Measurements from ENCODE around the gene RGS7.
"Not testable (repeated sequence)": the region's sequence is repeated elsewhere in the genome, so short reads cannot be mapped to it uniquely, and the experiment has no call there.

RGS7 gene

GRCh38 chr1:240888787-240889048 is 468.3 kb downstream of the RGS7 start:
- DNase-seq = no peak

DNA sequence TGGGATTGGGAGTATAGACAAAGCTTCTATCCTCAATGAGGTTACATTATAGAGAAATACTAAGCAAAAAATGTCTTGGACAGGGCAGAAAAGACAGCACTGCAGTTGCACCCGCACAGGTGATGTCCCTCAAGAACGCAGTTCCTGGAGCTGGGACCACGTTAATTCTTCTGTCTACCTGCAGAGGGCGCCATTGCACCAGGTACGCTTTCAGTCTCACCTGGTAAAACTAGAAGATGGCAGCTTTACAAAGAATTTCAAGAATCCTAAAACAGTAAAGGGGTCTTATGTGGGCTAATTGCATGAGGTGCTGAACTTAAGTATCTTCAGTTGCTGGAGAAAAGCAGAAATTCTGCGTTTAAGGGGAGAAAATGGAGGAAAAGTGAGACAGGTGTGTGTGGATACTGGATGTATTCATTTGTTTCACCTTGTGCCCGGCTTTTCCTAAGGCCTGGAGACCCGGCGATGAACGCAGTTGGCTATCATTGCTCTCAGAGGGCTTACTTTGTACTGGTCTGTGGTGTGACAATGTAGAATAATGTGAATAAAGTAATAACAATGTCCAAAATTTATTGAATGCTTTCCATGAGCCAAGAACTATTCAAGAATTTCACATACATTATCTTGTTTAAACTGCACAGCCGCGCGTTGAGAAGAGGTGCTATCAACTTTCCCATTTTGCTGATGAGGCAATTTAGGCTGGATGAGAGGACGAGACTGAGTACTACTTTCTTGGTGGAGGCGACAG is 468.8 kb downstream of the RGS7 start:
- DNase-seq = peak; percentile 46 to 85 (median 47)

GRCh38 chr1:240883490-240883889 is 473.5 kb downstream of the RGS7 start:
- no peak for DNase-seq

DNA sequence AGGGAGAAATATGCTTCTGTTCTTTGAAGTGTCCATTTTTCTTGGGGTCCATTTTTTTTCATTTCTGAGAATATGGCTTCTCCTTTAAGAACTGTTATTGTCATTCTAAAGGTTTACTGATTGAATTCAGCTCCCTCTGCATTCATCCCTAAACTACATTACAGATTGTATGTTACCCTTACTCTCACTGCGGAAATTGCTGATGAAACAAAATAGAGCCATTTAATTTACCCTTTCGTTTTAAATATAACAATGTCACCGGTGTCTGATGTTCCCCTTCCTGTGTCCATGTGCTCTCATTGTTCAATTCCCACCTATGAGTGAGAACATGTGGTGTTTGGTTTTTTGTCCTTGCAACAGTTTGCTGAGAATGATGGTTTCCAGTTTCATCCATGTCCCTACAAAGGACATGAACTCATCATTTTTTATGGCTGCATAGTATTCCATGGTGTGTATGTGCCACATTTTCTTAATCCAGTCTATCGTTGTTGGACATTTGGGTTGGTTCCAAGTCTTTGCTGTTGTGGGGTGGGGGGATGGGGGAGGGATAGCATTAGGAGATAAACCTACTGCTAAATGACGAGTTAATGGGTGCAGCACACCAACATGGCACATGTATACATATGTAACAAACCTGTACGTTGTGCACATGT is 474.2 kb downstream of the RGS7 start:
- not testable (repeated sequence) for DNase-seq

- DNase-seq = no peak
Measured at GRCh38 chr1:240878631-240879030, 478.4 kb downstream of the RGS7 start.

GRCh38 chr1:240877605-240878004 is 479.4 kb downstream of the RGS7 start:
- DNase-seq = no peak

GRCh38 chr1:240876071-240876470 is 480.9 kb downstream of the RGS7 start:
- no peak for DNase-seq

DNA sequence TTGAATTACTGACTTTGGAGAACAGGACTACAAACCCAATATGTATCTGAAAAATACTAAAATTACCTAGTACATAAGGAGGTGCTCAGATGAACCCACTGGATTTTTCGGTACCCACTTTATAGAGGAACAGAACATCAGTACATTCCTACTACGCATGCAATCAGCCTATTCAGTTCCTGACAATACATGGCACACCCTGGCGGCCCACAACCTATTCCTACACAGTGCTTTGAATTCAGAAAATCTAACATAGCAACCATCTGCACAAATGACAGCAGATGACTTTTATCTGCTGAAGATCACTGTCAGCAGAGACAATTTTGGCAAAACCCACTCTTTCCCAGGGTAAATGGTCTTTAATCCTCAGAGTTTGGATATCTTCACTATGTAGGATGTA is 487.9 kb downstream of the RGS7 start:
- no peak for DNase-seq

DNA sequence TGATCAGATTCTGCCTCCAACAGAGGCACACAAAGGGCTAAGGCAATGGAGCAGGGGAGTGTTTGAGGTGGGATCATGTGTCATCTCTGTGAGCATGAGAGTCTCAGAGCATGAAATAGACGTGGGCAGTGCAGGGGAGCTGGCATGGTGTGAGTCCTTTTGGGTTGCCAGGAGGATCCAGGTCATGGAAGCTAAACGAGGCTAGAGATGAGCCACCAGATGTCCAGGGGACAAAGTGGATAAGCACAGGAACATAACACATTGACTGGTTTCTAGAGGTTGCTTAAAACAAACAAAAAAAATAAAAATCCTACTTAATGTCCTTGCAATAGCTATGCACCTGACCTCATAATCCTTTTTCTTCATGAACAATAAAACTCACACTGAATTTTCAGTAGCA is 490.3 kb downstream of the RGS7 start:
- DNase-seq = no peak

DNA sequence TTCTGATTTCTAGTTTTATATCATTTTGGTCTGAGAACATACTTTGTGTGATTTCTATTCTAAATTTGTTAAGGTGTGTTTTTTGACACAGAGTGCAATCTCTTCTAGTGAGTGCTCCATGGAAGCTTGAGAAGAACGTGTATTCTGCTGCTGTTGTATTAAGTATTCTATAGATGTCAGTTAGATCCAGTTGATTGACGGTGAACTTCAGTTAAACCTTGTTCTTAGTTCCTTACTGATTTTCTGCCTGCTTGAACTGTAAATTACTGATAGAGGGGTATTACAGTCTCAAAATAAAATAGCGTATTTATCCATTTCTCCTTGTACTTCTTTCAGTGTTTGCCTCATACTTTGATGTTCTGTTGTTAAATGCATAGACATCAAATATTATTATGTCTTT is 497.0 kb downstream of the RGS7 start:
- DNase-seq = no peak

- no peak for DNase-seq
Measured at GRCh38 chr1:240854367-240854766, 502.6 kb downstream of the RGS7 start.

DNA sequence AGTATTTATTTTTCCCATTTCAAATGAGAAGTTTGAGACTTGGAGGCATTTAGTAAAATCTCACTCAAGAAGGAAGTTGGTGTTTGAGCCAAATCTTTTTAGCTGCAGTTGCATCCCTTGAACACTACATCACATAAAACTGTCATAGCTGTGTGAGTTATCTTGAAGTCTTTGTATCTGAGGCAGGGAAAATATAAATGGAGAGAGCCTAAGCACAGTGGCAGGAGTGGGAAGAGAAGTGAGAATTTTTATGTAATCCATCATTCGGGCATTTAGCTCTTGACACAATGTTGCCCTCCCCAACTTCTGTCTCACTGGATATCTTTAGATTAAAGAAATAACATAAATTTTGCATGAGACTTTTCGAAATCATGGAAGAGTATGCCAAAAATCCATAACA is 509.7 kb downstream of the RGS7 start:
- DNase-seq = no peak

DNA sequence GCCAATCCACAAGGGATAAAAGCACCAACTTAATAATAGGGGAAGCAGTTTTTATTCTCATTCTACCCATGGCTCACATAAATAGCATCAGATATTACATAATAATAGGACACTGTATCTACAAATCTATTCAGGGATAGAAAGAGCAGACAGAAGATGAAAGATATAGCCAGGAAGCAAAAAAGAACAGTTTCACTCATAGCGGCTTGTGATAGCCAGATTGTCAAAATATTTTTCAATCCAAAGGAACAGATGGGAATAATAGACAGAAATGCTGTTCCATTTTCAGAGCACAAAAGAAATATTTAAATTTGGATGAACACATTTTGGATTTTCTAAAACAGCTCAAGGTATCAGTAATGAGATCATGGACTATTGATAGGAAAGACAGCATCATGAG is 512.5 kb downstream of the RGS7 start:
- no peak for DNase-seq

- no peak for DNase-seq
Measured at GRCh38 chr1:240843798-240844197, 513.2 kb downstream of the RGS7 start.

GRCh38 chr1:240836271-240836670 is 520.7 kb downstream of the RGS7 start:
- no peak for DNase-seq

DNA sequence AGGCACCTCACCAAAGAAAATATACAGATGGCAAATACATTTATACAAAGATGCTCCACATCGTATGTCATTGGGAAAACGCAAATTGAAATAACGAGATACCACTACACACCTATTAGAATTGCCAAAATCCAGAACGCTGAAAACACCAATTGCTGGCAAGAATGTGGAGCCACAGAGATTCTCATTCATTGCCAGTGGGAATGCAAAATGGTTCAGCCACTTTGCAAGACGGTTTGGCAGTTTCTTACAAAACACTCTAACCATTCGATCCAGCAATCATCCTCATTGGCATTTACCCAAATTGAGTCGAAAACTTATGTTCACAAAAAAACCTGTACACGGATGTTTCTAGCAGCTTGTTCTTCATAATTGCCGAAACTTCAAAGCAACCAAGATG is 521.7 kb downstream of the RGS7 start:
- DNase-seq = no peak

- DNase-seq = no peak
Measured at GRCh38 chr1:240833075-240833474, 523.9 kb downstream of the RGS7 start.

GRCh38 chr1:240831922-240832321 is 525.1 kb downstream of the RGS7 start:
- DNase-seq = no peak

- DNase-seq = no peak
Measured at GRCh38 chr1:240831191-240831631, 525.8 kb downstream of the RGS7 start.

DNA sequence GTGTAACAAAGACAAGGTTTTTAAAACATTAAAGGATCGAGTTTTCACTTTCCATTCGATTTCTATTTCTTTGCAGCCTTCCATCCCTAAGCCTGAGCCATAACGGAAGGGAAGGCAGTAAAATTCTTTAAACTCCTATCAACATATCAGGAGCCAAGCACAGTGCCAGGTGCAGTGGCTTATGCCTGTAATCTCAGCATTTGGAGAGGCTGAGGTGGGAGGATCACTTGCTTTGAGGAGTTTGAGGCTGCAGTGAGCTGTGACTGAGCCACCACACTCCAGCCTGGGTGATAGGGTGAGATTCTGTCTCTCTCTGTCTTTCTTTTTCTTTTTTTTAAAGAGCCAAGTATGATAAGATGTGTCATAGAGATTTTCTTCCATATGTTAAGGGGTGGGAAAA is 527.5 kb downstream of the RGS7 start:
- DNase-seq = no peak

GRCh38 chr1:240827786-240828185 is 529.2 kb downstream of the RGS7 start:
- no peak for DNase-seq

DNA sequence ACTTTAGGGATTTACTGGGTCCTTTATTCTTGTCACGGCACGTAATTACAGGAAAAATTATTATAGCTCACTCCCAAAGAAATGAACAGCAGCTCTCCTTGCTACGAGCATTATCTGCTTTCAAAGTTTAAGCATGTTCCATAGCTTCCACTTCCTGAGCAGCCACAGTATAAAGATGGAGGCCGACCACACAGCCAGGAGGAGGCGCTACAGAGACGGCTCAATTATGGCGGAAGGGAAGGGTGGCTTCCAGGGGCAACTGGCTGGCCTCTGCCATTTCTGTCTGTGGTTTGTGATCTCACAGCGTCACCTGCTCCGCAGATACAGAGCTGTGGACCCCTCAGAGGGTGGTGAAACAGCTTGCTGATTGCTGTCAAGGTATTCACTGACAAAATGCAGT is 532.8 kb downstream of the RGS7 start:
- no peak for DNase-seq

DNA sequence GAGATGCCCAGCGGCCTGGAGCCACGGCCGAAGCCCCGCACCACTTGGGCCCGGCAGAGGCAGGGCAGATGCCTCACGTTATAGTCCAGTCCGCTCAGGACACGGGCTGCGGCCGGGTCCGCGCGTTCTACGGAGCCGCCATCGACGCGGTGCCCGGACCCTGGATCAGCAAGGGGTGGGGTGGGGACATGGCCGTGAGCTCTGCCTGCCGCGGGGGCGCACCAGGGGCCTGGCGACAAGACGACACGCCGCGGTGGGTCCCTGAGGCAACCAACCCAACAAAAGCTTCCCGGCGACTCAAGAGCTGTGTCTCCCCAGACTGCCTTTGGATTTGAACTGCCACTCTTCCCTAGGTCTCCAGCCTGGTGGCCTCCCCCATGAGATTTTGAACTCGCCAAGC is 533.6 kb downstream of the RGS7 start:
- DNase-seq = no peak

- DNase-seq = no peak
Measured at GRCh38 chr1:240821925-240822324, 535.1 kb downstream of the RGS7 start.

DNA sequence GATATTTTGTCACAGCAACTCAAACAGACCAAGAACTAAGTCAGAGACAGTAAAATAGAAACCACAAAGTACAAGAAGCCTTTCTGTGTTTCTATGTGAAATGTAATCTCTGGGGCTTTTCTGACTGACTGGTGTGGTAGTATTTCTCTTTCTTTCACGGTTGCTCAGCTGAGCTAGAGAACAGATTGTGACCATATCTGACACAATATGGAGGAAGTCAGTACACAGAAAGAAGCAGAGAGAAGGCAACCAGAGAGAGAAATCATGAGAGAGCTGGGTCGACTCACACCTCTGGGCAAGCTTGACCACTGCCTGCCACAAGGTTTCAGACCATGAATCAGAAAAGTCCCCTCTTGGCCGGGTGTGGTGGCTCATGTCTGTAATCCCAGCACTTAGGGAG is 536.2 kb downstream of the RGS7 start:
- no peak for DNase-seq
